Measurements from ENCODE around the gene PTPRF.

The PTPRF gene

DNA sequence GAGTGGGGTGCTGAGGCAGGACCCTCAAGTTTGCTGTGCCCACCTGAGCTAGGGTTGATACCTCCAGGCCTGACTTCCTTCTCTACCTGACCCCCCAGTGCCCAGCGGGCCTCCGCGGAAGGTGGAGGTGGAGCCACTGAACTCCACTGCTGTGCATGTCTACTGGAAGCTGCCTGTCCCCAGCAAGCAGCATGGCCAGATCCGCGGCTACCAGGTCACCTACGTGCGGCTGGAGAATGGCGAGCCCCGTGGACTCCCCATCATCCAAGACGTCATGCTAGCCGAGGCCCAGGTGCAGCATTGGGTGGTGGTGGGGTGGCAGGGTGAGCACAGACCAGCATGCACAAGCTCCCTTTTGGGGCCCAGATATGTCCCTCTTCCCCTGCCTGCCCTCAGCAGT, 67.9 kb downstream of the PTPRF start:
- H3K9me3 ChIP-seq (ENCODE audit: control insufficient read depth, insufficient read depth, low read depth, low read length): no peaks in the 10 kb centered on the region
- peaks cover 71% of the 10 kb centered on the region for H3K36me3 ChIP-seq (ENCODE audit: control insufficient read depth, insufficient read depth, low read length)
- H3K27ac ChIP-seq (ENCODE audit: low read depth, low read length): no peak overlapping the region

DNA sequence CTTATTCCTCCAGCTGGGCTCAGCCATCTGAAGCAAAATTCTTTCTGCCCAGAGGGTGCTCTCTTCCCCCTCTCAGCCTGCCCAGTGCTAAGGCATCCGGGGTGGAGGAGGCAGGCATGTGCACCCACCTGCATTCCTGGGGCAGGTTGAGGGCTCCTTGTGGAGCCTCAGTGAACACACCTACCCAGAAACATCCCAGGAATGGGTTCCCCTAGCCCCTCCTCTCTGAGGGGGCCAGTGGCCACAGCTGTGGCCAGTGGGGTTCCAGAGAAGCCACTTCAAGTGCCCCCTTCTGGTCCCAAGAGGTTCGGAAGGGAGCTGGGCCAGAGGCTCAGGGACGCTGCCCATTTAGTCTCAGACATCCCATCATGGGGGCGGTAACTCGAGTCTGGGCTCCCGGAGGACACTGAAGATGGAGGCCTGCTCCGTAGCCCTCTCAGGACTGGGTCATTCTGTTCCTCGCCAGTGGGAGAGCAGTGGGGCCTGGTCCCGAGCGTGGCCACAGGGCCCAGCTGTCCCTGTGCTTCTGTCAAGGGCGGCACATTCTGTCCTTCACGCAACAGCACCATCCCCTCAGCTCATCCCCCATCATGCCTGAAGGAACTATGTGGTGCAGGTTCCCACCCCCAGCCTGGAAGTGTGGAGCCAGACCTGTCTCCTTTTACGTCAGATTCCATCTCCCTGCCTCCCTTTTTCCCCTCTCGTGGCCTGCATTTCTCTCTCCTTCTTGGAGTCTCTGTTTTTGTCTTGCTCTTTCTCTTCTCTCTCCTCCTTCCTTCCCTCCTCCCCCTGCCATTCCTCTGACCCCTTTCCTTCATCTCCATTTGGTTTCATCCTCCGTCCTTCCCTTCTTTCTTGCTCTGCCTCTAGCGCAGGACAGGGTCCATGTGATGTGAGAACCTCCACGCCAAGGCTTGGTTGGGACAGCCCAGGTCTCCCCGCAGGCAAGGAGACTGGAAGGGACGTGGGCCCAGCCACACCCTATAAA, 69.6 kb downstream of the PTPRF start:
- Histone ChIP-seq H3K27ac (ENCODE audit: low read depth, low read length) (no peak overlapping the region), H3K9me3 (ENCODE audit: control insufficient read depth, insufficient read depth, low read depth, low read length) (no peaks in the 10 kb centered on the region), H3K36me3 (ENCODE audit: control insufficient read depth, insufficient read depth, low read length) (peaks cover 76% of the 10 kb centered on the region), H3K4me1 (ENCODE audit: control insufficient read depth, insufficient read depth, low read length) (no peaks in the 10 kb centered on the region), H3K4me3 (ENCODE audit: low read depth, low read length) (no peak overlapping the region), H3K27me3 (ENCODE audit: control insufficient read depth, insufficient read depth, low read length) (no peaks in the 10 kb centered on the region), H3K9ac (ENCODE audit: low read length) (no peak overlapping the region)

More for the DNA sequence above, 67.9 kb downstream of the PTPRF start:
- H3K4me3 ChIP-seq (ENCODE audit: low read depth, low read length): no peak overlapping the region
- no peaks in the 10 kb centered on the region for H3K4me1 ChIP-seq (ENCODE audit: control insufficient read depth, insufficient read depth, low read length)
- H3K27me3 ChIP-seq (ENCODE audit: control insufficient read depth, insufficient read depth, low read length): no peaks in the 10 kb centered on the region
- H3K9ac ChIP-seq (ENCODE audit: low read length): no peak overlapping the region

DNA sequence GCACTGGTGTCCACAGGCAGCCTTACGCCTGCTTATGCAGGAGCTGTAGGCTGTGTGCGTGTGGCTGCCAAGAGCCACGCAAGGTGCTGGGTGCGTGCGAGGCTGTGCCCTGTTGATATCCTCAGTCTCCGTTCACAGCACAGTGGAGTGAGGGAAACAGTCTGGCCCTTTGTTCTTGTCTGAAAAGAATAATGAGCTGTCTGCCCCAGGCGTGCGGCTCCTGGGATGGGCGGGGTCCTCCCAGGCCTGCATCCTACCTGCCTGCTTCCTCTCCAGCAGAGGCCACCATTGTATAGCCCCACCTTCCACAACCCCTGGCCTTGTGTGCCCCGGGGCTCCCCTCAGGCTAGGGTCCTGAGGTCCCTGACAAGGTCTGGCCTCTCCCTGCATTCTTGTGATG, 72.3 kb downstream of the PTPRF start:
- Histone ChIP-seq H3K4me3 (ENCODE audit: low read depth, low read length) (no peak overlapping the region), H3K36me3 (ENCODE audit: control insufficient read depth, insufficient read depth, low read length) (peaks cover 79% of the 10 kb centered on the region), H3K27ac (ENCODE audit: low read depth, low read length) (no peak overlapping the region), H3K9me3 (ENCODE audit: control insufficient read depth, insufficient read depth, low read depth, low read length) (no peaks in the 10 kb centered on the region), H3K4me1 (ENCODE audit: control insufficient read depth, insufficient read depth, low read length) (no peaks in the 10 kb centered on the region), H3K27me3 (ENCODE audit: control insufficient read depth, insufficient read depth, low read length) (no peaks in the 10 kb centered on the region), H3K9ac (ENCODE audit: low read length) (no peak overlapping the region)

DNA sequence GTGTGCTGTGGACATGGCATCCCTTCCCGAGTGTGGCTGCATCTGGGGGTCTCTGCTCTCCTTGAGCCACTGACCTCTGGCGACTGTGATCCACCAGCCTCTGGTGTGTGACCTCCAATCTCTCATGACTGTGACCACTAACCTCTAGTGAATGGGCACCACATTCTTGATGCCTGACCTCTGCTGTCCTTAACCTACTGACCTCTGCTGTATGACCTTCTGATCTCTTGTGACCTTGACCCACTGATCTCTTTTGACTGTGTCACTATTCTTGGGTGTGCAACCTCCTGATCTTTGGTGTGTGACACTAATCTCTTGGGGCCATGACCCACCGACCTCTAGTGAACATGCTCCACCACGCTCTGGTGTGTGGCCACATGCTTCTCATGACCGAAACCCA, 73.5 kb downstream of the PTPRF start:
- H3K36me3 ChIP-seq (ENCODE audit: control insufficient read depth, insufficient read depth, low read length): peaks cover 82% of the 10 kb centered on the region
- H3K27me3 ChIP-seq (ENCODE audit: control insufficient read depth, insufficient read depth, low read length): no peaks in the 10 kb centered on the region
- H3K27ac ChIP-seq (ENCODE audit: low read depth, low read length): no peak overlapping the region
- no peaks in the 10 kb centered on the region for H3K4me1 ChIP-seq (ENCODE audit: control insufficient read depth, insufficient read depth, low read length)
- H3K4me3 ChIP-seq (ENCODE audit: low read depth, low read length): no peak overlapping the region
- no peak overlapping the region for H3K9ac ChIP-seq (ENCODE audit: low read length)
- no peaks in the 10 kb centered on the region for H3K9me3 ChIP-seq (ENCODE audit: control insufficient read depth, insufficient read depth, low read depth, low read length)

DNA sequence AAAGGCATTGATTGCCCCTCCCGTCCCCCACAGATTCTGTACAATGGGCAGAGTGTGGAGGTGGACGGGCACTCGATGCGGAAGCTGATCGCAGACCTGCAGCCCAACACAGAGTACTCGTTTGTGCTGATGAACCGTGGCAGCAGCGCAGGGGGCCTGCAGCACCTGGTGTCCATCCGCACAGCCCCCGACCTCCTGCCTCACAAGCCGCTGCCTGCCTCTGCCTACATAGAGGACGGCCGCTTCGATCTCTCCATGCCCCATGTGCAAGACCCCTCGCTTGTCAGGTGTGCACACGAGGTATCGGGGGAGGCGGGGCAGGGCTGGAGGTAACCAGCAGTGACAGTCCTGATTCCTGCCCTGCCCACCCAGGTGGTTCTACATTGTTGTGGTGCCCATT, 74.5 kb downstream of the PTPRF start:
- no peaks in the 10 kb centered on the region for H3K27me3 ChIP-seq (ENCODE audit: control insufficient read depth, insufficient read depth, low read length)
- H3K4me3 ChIP-seq (ENCODE audit: low read depth, low read length): no peak overlapping the region
- peaks cover 82% of the 10 kb centered on the region for H3K36me3 ChIP-seq (ENCODE audit: control insufficient read depth, insufficient read depth, low read length)
- no peak overlapping the region for H3K9ac ChIP-seq (ENCODE audit: low read length)
- no peaks in the 10 kb centered on the region for H3K4me1 ChIP-seq (ENCODE audit: control insufficient read depth, insufficient read depth, low read length)
- H3K27ac ChIP-seq (ENCODE audit: low read depth, low read length): no peak overlapping the region
- no peaks in the 10 kb centered on the region for H3K9me3 ChIP-seq (ENCODE audit: control insufficient read depth, insufficient read depth, low read depth, low read length)

DNA sequence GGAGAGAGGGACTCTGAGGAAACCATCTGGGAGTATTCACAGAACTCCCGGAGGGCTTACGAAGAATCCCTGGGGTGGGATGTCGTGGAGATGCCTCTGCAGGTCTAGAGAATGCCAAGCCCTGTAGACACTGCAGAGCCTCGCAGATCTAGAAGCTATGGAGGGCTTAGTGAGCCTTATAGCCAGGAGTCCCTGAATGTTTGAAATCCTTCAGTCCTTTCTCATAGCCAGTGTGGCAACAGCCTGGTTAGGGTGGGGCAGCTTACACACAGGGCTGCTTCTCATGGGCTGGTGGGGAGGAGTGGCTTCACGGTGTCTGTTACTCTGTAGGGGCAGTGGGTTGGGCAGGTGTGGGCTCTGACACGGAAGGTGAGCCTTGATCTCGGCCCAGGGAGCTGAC, 75.1 kb downstream of the PTPRF start:
- Histone ChIP-seq H3K9me3 (ENCODE audit: control insufficient read depth, insufficient read depth, low read depth, low read length) (no peaks in the 10 kb centered on the region), H3K4me1 (ENCODE audit: control insufficient read depth, insufficient read depth, low read length) (no peaks in the 10 kb centered on the region), H3K36me3 (ENCODE audit: control insufficient read depth, insufficient read depth, low read length) (peaks cover 78% of the 10 kb centered on the region), H3K4me3 (ENCODE audit: low read depth, low read length) (no peak overlapping the region), H3K9ac (ENCODE audit: low read length) (no peak overlapping the region), H3K27me3 (ENCODE audit: control insufficient read depth, insufficient read depth, low read length) (no peaks in the 10 kb centered on the region), H3K27ac (ENCODE audit: low read depth, low read length) (no peak overlapping the region)

DNA sequence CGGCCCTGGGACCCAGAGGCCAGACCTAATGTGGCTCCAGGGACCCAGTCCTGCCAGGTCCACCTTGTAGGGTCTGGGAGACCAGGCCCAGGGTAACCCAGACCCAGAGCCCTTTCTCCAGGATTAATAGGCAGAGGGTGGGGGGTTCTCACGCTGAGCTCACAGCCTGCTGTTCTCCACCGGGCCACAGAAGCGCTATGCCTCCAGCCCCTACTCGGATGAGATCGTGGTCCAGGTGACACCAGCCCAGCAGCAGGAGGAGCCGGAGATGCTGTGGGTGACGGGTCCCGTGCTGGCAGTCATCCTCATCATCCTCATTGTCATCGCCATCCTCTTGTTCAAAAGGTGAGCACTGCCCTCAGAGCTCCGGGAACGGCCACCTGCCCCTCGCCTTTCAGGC, 75.9 kb downstream of the PTPRF start:
- Histone ChIP-seq H3K27ac (ENCODE audit: low read depth, low read length) (no peak overlapping the region), H3K4me1 (ENCODE audit: control insufficient read depth, insufficient read depth, low read length) (no peaks in the 10 kb centered on the region), H3K36me3 (ENCODE audit: control insufficient read depth, insufficient read depth, low read length) (peaks cover 78% of the 10 kb centered on the region), H3K27me3 (ENCODE audit: control insufficient read depth, insufficient read depth, low read length) (no peaks in the 10 kb centered on the region), H3K4me3 (ENCODE audit: low read depth, low read length) (no peak overlapping the region), H3K9ac (ENCODE audit: low read length) (no peak overlapping the region), H3K9me3 (ENCODE audit: control insufficient read depth, insufficient read depth, low read depth, low read length) (no peaks in the 10 kb centered on the region)

DNA sequence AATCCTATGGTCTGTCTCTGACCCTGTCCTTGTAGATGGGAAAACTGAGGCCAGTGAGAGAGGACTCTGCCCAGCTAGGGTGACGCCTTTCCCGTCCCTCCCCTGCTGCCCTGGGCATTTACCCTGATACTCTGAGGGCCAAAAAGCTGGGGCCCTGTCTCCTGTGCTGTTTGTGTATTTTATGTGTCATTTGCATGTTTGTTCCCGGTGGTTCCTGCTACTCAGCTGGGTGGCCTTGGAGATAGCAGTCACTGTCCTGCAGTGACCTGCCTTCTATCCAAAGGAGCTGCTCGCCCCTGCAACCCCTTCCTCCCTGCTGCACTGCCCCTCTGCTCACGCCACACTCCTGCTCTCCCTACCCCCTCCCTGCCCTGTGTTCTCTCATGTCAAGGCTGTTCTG, 78.1 kb downstream of the PTPRF start:
- H3K36me3 ChIP-seq (ENCODE audit: control insufficient read depth, insufficient read depth, low read length): peaks cover 86% of the 10 kb centered on the region
- no peaks in the 10 kb centered on the region for H3K27me3 ChIP-seq (ENCODE audit: control insufficient read depth, insufficient read depth, low read length)

DNA sequence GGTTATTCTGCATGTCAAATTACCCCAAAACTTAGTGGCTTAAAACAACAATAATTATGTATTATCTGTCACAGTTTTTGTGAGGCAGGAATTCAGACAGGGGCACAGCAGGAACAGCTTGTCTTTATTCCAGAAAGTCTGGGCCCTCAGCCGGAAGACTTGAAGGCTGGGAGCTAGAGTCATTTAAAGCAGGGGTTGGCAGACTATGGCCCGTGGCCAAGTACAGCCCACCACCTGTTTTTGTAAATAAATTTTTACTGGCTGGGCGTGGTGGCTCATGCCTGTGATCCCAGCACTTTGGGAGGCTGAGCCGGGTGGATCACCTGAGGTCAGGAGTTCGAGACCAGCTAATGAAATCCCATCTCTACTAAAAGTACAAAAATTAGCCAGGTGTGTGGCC, 79.7 kb downstream of the PTPRF start:
- peaks cover 82% of the 10 kb centered on the region for H3K36me3 ChIP-seq (ENCODE audit: control insufficient read depth, insufficient read depth, low read length)
- H3K27me3 ChIP-seq (ENCODE audit: control insufficient read depth, insufficient read depth, low read length): no peaks in the 10 kb centered on the region
- no peaks in the 10 kb centered on the region for H3K4me1 ChIP-seq (ENCODE audit: control insufficient read depth, insufficient read depth, low read length)
- H3K9me3 ChIP-seq (ENCODE audit: control insufficient read depth, insufficient read depth, low read depth, low read length): no peaks in the 10 kb centered on the region
- H3K27ac ChIP-seq (ENCODE audit: low read depth, low read length): no peak overlapping the region
- H3K4me3 ChIP-seq (ENCODE audit: low read depth, low read length): no peak overlapping the region
- H3K9ac ChIP-seq (ENCODE audit: low read length): no peak overlapping the region

More for the DNA sequence above, 78.1 kb downstream of the PTPRF start:
- Histone ChIP-seq H3K27ac (ENCODE audit: low read depth, low read length) (no peak overlapping the region), H3K4me1 (ENCODE audit: control insufficient read depth, insufficient read depth, low read length) (no peaks in the 10 kb centered on the region), H3K9ac (ENCODE audit: low read length) (no peak overlapping the region), H3K4me3 (ENCODE audit: low read depth, low read length) (no peak overlapping the region), H3K9me3 (ENCODE audit: control insufficient read depth, insufficient read depth, low read depth, low read length) (no peaks in the 10 kb centered on the region)

DNA sequence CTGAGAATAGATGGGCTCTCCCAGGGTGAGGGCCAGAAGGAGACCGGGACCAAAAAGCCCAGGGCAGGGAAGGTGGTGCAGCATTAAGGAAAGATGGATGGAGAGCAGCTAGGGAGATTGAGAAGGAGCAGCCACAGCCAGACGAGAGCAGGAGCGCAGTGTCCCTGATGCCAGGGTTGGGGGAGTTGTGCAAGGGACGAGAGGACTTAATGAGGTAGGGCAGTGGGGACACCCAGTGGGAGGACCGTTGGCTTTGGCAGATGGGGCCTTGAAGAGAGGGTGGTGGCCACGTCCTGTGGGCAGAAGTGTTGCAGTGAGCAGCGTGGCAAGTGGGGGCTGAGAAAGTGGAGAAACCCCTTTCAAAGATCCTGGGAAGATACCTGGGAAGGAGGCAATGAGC, 81.3 kb downstream of the PTPRF start:
- Histone ChIP-seq H3K27ac (ENCODE audit: low read depth, low read length) (no peak overlapping the region), H3K4me3 (ENCODE audit: low read depth, low read length) (no peak overlapping the region), H3K27me3 (ENCODE audit: control insufficient read depth, insufficient read depth, low read length) (no peaks in the 10 kb centered on the region), H3K9ac (ENCODE audit: low read length) (no peak overlapping the region), H3K9me3 (ENCODE audit: control insufficient read depth, insufficient read depth, low read depth, low read length) (no peaks in the 10 kb centered on the region), H3K4me1 (ENCODE audit: control insufficient read depth, insufficient read depth, low read length) (no peaks in the 10 kb centered on the region), H3K36me3 (ENCODE audit: control insufficient read depth, insufficient read depth, low read length) (peaks cover 78% of the 10 kb centered on the region)

DNA sequence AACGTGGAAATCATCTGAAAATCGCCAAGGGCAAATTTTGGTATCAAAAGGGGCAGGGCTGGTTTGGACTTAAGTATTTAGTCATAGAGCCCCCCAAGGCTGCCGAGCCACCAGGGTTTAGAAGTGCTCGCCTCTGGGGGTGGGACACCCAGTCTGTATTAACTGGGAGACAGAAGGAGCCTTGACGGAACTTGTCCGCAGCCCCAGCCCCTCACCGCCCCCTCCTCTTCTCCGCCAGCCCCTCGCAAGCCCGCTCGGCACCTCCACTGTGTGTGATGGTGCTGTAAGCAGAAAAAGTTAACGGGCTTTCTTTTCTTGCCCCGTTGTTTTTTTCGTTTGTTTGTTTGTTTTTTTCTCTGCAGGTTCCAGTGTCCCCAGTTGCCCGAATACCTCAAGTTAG, 81.7 kb downstream of the PTPRF start:
- no peak overlapping the region for H3K9ac ChIP-seq (ENCODE audit: low read length)
- H3K27ac ChIP-seq (ENCODE audit: low read depth, low read length): no peak overlapping the region
- no peaks in the 10 kb centered on the region for H3K9me3 ChIP-seq (ENCODE audit: control insufficient read depth, insufficient read depth, low read depth, low read length)
- no peaks in the 10 kb centered on the region for H3K27me3 ChIP-seq (ENCODE audit: control insufficient read depth, insufficient read depth, low read length)
- H3K4me3 ChIP-seq (ENCODE audit: low read depth, low read length): no peak overlapping the region
- H3K4me1 ChIP-seq (ENCODE audit: control insufficient read depth, insufficient read depth, low read length): no peaks in the 10 kb centered on the region
- peaks cover 77% of the 10 kb centered on the region for H3K36me3 ChIP-seq (ENCODE audit: control insufficient read depth, insufficient read depth, low read length)
